ENCODE data around the gene TM9SF2. TPM values are rescaled to one million over a fixed set of nuclear protein-coding genes. Genes with fewer than 3 reads are reported as not detected.

The TM9SF2 gene
- total and polyA plus RNA-seq, 9 of the 15 experiments (the other 6 are each of a cell fraction or from before 2014, with no cell fraction given), result 23.3 to 83.2 (median 55.1) TPM

DNA sequence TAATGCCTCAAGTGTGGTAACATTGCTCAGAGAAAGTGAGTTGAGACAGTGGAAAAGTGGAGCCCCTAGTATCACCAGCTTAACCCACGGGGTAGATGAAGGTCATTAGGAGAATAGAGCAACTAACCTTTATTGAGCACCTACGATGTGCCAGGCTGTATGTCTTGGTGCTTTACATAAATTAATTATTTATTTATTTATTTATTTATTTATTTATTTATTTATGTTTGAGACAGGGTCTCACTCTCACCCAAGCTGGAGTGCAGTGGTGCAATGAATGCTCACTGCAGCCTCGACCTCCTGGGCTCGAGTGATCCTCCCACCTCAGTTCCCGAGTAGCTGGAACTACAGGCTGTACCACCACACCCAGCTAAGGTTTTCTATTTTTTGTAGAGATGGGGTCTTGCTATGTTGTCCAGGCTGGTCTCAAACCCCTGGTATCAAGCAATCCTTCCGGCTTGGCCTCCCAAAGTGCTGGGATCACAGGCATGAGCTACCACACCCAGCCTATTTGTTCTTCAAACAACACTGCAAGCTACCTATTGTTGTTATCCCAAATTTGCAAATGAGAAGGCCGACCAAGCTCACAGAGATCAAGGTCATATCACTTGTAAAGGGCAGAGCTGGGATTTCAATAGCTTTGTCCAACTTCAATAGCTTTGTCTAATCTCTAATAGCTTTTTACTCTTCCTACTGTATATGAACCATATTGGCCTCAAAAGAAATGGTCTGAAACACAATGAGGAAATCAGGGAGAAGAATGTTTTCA, 79.4 kb downstream of the TM9SF2 start:
- no peak overlapping the region for H3K4me2 ChIP-seq (ENCODE audit: insufficient read depth, low read length)
- CTCF ChIA-PET (ENCODE audit: low intra/inter-chr PET ratio), result no interaction called here
- no TSS peak for BruUV-seq (replicated peaks)
- POLR2A ChIA-PET, result no interaction called here
- no peaks in the 10 kb centered on the region for H3K9me3 ChIP-seq (replicated peaks; ENCODE audit: control insufficient read depth, insufficient read depth, low read depth, low read length)
- H3K27me3 ChIP-seq (ENCODE audit: control insufficient read depth in 2 of 2, insufficient read depth in 2 of 2, low read length in 2 of 2), result peaks cover 0 to 8% of the 10 kb centered on the region in 2 experiments; a peak in 1 of 5 replicates
- ATAC-seq, result no peak
- no peak for DNase-seq (ENCODE audit: extremely low read depth in 1 of 4, low spot score in 3 of 4)
- WGBS (ENCODE audit: insufficient coverage, low coverage, missing lambda C conversion rate), result 11% methylated on average over 7 of the region's 7 CpGs
- in situ Hi-C loops (cut with MboI), result no loop called here
- no peak overlapping the region for H3K9ac ChIP-seq (ENCODE audit: insufficient read depth in 1 of 2, low read depth in 2 of 2, low read length in 2 of 2)
- TF ChIP-seq ZNF121 (CRISPR knock-in tag; conservative IDR thresholded peaks at IDR 0.05) (peak; percentile 38), POLR3A (IDR thresholded peaks at IDR 0.05; ENCODE audit: borderline replicate concordance, extremely low read depth, insufficient read depth, insufficient read length) (no peak), MAFG (tag; conservative IDR thresholded peaks at IDR 0.05) (no peak), PHF20 (IDR thresholded peaks at IDR 0.05; ENCODE audit: partially characterized antibody) (no peak)
- H4K20me1 ChIP-seq (replicated peaks; ENCODE audit: control insufficient read depth, insufficient read depth, low read length), result no peaks in the 10 kb centered on the region
- H3K79me2 ChIP-seq (ENCODE audit: control insufficient read depth, insufficient read depth, low read length), result no peaks in the 10 kb centered on the region
- no peaks in the 10 kb centered on the region for H3K36me3 ChIP-seq (ENCODE audit: control insufficient read depth, insufficient read depth, low read length)
- H3K27ac ChIP-seq (ENCODE audit: extremely low read depth, low read depth, low read length), result no peak overlapping the region
- no peak overlapping the region for H2AFZ ChIP-seq (ENCODE audit: low read depth, low read length)
- H3K4me3 ChIP-seq, result no peak overlapping the region
- intact Hi-C loops (cut with micrococcal nuclease), result no loop called here
- H3K9me1 ChIP-seq (ENCODE audit: control insufficient read depth, insufficient read depth, low read length), result no peaks in the 10 kb centered on the region
- FAIRE-seq, result no peak
- H3K4me1 ChIP-seq (replicated peaks in 1 of 2; ENCODE audit: control insufficient read depth in 2 of 2, insufficient read depth in 2 of 2, low read length in 2 of 2), result peaks cover 0 to 3% of the 10 kb centered on the region in 2 experiments; a peak in 2 of 5 replicates

- no peak for FAIRE-seq
- no TSS peak for BruUV-seq (replicated peaks)
- in situ Hi-C loops (cut with MboI), result no loop called here
- TF ChIP-seq ZNF311 (CRISPR knock-in tag; IDR thresholded peaks at IDR 0.05), result no peak
- no peak for TF ChIP-seq ZNF134 (CRISPR knock-in tag; conservative IDR thresholded peaks at IDR 0.05)
- TF ChIP-seq ZNF583 (CRISPR knock-in tag; IDR thresholded peaks at IDR 0.05), result no peak
- TF ChIP-seq HOMEZ (CRISPR knock-in tag; IDR thresholded peaks at IDR 0.05), result no peak
- TF ChIP-seq TEAD1 (CRISPR knock-in tag; IDR thresholded peaks at IDR 0.05), result 0 out of 4 replicates have a peak, but pooled peaks of 1 of the 2 experiments have one; percentile 50
- TF ChIP-seq, protein P1, sequence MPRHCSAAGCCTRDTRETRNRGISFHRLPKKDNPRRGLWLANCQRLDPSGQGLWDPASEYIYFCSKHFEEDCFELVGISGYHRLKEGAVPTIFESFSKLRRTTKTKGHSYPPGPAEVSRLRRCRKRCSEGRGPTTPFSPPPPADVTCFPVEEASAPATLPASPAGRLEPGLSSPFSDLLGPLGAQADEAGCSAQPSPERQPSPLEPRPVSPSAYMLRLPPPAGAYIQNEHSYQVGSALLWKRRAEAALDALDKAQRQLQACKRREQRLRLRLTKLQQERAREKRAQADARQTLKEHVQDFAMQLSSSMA (CRISPR knock-in tag; IDR thresholded peaks at IDR 0.05), result no peak
- TF ChIP-seq MEIS2 (IDR thresholded peaks at IDR 0.05; ENCODE audit: partially characterized antibody), result peak; percentile 36
- peak; percentile 57; the same call in 1 of the 2 replicates for TF ChIP-seq TCF3 (CRISPR knock-in tag; IDR thresholded peaks at IDR 0.05)
- TF ChIP-seq TRIM24 (IDR thresholded peaks at IDR 0.05), result peak; percentile 40 to 54; a peak in 1 of 4 replicates
- peak; percentile 77 for TF ChIP-seq CBFA2T2 (conservative IDR thresholded peaks at IDR 0.05)
- TF ChIP-seq TAF15 (IDR thresholded peaks at IDR 0.05; ENCODE audit: low read depth, low read length), result no peak
These were observed 81.2 kb downstream of the TM9SF2 start for GRCh38 chr13:99582511-99582910.

More at GRCh38 chr13:99582511-99582910, 81.2 kb downstream of the TM9SF2 start:
- Histone ChIP-seq H3K79me2 (ENCODE audit: control insufficient read depth, insufficient read depth, low read length) (no peaks in the 10 kb centered on the region), H3K9ac (ENCODE audit: insufficient read depth in 1 of 2, low read depth in 2 of 2, low read length in 2 of 2) (no peak overlapping the region), H4K20me1 (replicated peaks; ENCODE audit: control insufficient read depth, insufficient read depth, low read length) (no peaks in the 10 kb centered on the region), H3K27ac (ENCODE audit: extremely low read depth, low read depth, low read length) (no peak overlapping the region), H3K9me3 (replicated peaks; ENCODE audit: control insufficient read depth, insufficient read depth, low read depth, low read length) (no peaks in the 10 kb centered on the region), H3K4me3 (no peak overlapping the region), H3K4me2 (ENCODE audit: insufficient read depth, low read length) (no peak overlapping the region), H2AFZ (ENCODE audit: low read depth, low read length) (no peak overlapping the region), H3K36me3 (ENCODE audit: control insufficient read depth, insufficient read depth, low read length) (no peaks in the 10 kb centered on the region), H3K4me1 (replicated peaks in 1 of 2; ENCODE audit: control insufficient read depth in 2 of 2, insufficient read depth in 2 of 2, low read length in 2 of 2) (peaks cover 0 to 3% of the 10 kb centered on the region in 2 experiments; a peak in 2 of 5 replicates), H3K27me3 (ENCODE audit: control insufficient read depth in 2 of 2, insufficient read depth in 2 of 2, low read length in 2 of 2) (peaks cover 0 to 8% of the 10 kb centered on the region in 2 experiments; a peak in 1 of 5 replicates), H3K9me1 (ENCODE audit: control insufficient read depth, insufficient read depth, low read length) (no peaks in the 10 kb centered on the region)
- CTCF ChIA-PET (ENCODE audit: low intra/inter-chr PET ratio), result no interaction called here
- POLR2A ChIA-PET, result interaction anchor here (0.7 kb wide), 1 partner anchor 102 kb away, joined by 3 read pairs; no protein-coding TSS in a partner anchor
- 0% methylated on average over 2 of the region's 3 CpGs for WGBS (ENCODE audit: insufficient coverage, low coverage, missing lambda C conversion rate)
- intact Hi-C loops (cut with micrococcal nuclease), result no loop called here
- DNase-seq (ENCODE audit: extremely low read depth in 1 of 4, low spot score in 3 of 4) (peak in 1 of 4 experiments; percentile 11), ATAC-seq (no peak)
